Measurements from ENCODE around the gene PHF2.

DNA sequence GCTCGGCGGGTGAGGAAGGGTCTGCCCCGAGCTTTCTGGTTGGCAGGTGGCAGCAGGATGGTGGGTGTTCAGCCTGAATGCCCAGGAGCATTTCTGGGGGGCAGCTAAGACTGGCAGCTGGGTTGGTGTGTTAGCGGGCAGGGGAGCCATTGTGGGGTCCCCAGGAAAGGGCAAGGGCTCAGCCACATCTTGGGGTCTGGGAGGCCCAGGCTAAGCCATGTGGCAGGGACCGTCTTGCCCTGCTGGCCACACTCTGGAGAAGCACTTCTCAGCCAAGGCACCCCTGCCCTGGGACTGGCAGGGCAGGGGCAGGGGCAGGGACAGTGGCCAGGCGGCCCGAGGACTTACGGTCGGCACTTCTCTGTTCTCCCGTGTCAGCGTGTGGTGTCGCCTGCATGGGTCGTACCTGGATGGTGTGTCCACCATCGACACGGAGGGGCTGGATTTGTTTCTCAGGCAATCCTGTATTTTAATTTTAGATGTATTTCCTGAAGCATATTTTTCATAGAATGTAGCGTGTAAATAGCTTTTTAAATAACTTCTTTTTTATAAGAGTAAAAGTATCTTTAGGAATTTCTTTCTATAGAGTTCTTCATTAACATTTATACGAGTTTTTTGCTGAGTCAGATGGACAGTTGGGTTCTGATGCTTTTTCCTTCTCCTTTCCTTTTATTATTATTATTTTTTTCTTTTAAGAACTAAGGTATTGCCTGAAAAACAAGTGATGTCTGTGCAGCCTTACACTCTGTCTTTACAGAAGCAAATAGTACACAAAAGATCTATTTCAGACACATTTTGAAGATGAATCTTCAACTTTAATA, 102.0 kb downstream of the PHF2 start:
- TF ChIP-seq EZH2phosphoT487 (conservative IDR thresholded peaks at IDR 0.05; ENCODE audit: low read length): no peak
- TF ChIP-seq, protein P1, sequence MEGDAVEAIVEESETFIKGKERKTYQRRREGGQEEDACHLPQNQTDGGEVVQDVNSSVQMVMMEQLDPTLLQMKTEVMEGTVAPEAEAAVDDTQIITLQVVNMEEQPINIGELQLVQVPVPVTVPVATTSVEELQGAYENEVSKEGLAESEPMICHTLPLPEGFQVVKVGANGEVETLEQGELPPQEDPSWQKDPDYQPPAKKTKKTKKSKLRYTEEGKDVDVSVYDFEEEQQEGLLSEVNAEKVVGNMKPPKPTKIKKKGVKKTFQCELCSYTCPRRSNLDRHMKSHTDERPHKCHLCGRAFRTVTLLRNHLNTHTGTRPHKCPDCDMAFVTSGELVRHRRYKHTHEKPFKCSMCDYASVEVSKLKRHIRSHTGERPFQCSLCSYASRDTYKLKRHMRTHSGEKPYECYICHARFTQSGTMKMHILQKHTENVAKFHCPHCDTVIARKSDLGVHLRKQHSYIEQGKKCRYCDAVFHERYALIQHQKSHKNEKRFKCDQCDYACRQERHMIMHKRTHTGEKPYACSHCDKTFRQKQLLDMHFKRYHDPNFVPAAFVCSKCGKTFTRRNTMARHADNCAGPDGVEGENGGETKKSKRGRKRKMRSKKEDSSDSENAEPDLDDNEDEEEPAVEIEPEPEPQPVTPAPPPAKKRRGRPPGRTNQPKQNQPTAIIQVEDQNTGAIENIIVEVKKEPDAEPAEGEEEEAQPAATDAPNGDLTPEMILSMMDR (IDR thresholded peaks at IDR 0.05; ENCODE audit: insufficient read depth, low read length, poor library complexity, severe bottlenecking): no peak

Measured in SU-DHL-6 (cell line).